ENCODE measurements around the gene OR1N1. TPM values are rescaled to one million over a fixed set of nuclear protein-coding genes. Genes with fewer than 3 reads are reported as not detected.

The OR1N1 gene
- total RNA-seq, 3 donors from 2014 or later: not detected

GRCh38 chr9:122519376-122519775 lies 7.7 kb downstream of the OR1N1 start:
- no peak for ATAC-seq
- TF ChIP-seq CTCF (IDR thresholded peaks at IDR 0.05): no peak
- DNase-seq: no peak
- H3K9me3 ChIP-seq: no peaks in the 10 kb centered on the region
- intact Hi-C loops (cut with DNase I, micrococcal nuclease): no loop called here
- H3K36me3 ChIP-seq (ENCODE audit: low read depth): no peaks in the 10 kb centered on the region
- H3K4me1 ChIP-seq (ENCODE audit: low read depth): no peaks in the 10 kb centered on the region
- no peak overlapping the region for H3K4me3 ChIP-seq

GRCh38 chr9:122518841-122519240 lies 8.3 kb downstream of the OR1N1 start, which contains the start of gene OR1J4:
Gene OR1J4 (plus strand): TSS chr9:122519141. CDS start chr9:122519141, 0 bp downstream.
- Histone ChIP-seq H3K9me3 (no peaks in the 10 kb centered on the region), H3K4me1 (ENCODE audit: low read depth) (no peaks in the 10 kb centered on the region), H3K36me3 (ENCODE audit: low read depth) (no peaks in the 10 kb centered on the region), H3K4me3 (no peak within 1 kb of the TSS)
- DNase-seq (no peak), ATAC-seq (no peak)
- intact Hi-C loops (cut with DNase I, micrococcal nuclease): no loop called here
- no peak for TF ChIP-seq CTCF (IDR thresholded peaks at IDR 0.05)

DNA sequence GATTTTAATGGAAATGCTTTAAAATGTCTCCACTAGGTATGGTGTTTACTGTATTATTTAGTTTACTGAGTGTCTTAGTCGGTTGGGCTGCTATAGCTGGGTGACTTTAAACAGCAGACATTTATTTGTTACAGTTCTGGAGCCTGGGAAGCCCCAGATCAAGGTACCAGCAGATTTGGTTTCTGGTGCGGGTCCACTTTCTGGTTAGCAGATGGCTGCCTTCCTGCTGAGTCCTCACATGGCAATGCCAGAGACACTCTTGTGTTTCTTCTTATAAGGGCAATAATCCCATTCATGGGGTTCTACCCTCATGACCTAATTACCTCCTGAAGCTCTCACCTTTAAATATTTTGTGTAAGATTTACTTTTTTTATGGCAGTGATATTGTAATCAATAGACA lies 8.9 kb downstream of the OR1N1 start:
- H3K4me3 ChIP-seq: no peak overlapping the region
- intact Hi-C loops (cut with DNase I, micrococcal nuclease): no loop called here
- no peak for TF ChIP-seq CTCF (IDR thresholded peaks at IDR 0.05)
- H3K4me1 ChIP-seq (ENCODE audit: low read depth): no peaks in the 10 kb centered on the region
- DNase-seq: no peak
- H3K9me3 ChIP-seq: no peaks in the 10 kb centered on the region
- H3K36me3 ChIP-seq (ENCODE audit: low read depth): no peaks in the 10 kb centered on the region
- no peak for ATAC-seq

DNA sequence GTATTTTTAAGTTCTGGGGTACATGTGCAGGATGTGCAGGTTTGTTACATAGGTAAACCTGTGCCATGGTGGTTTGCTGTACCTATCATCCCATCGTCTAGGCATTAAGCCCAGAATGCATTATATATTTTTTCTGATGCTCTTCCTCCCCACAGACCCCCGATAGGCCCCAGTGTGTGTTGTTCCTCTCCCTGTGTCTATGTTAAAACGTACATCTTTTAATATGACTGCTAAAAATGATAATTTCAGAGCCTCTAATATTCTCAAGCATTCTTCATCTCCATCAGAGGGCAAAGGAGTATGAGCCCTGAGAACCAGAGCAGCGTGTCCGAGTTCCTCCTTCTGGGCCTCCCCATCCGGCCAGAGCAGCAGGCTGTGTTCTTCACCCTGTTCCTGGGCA lies 16.6 kb downstream of the OR1N1 start, which contains the start of gene OR1J2:
Gene OR1J2, plus strand, starts transcription at position 301 of the 400 bp plus-strand sequence. Its CDS starts 0 bp downstream, at position 301.
- ATAC-seq (no peak), DNase-seq (no peak)
- Histone ChIP-seq H3K9me3 (no peaks in the 10 kb centered on the region), H3K36me3 (ENCODE audit: low read depth) (no peaks in the 10 kb centered on the region), H3K4me1 (ENCODE audit: low read depth) (no peaks in the 10 kb centered on the region), H3K4me3 (no peak within 1 kb of the TSS)
- intact Hi-C loops (cut with DNase I, micrococcal nuclease): no loop called here
- TF ChIP-seq CTCF (IDR thresholded peaks at IDR 0.05): no peak

DNA sequence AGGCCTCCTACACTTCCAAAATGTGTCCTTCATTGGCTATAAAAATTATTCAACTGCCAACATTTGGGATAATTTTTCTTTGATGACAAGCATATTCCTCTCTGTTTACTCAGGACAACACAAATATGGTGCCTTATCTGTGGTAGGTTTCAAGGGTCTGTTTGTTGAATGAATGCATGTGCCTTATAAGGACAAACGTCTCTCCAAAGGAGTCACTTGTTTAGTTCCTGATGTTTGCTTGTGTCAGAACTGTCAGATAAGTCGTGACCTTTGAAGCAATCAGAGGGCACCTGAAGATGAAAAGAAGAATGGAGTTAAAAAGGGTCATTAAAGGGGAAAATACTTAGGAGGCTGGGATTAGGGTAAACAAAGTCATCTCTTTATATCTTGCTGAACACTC lies 20.1 kb downstream of the OR1N1 start:
- DNase-seq: no peak
- intact Hi-C loops (cut with DNase I, micrococcal nuclease): no loop called here
- Histone ChIP-seq H3K9me3 (no peaks in the 10 kb centered on the region), H3K36me3 (ENCODE audit: low read depth) (no peaks in the 10 kb centered on the region), H3K4me1 (ENCODE audit: low read depth) (no peaks in the 10 kb centered on the region), H3K4me3 (no peak overlapping the region)
- no peak for ATAC-seq
- TF ChIP-seq CTCF (IDR thresholded peaks at IDR 0.05): no peak

- no peaks in the 10 kb centered on the region for H3K4me1 ChIP-seq (ENCODE audit: low read depth)
- TF ChIP-seq CTCF (IDR thresholded peaks at IDR 0.05): peak; percentile 79
- no peak overlapping the region for H3K4me3 ChIP-seq
- ATAC-seq (peak; percentile 55), DNase-seq (peak in 1 of 3 donors; percentile 14)
- no peaks in the 10 kb centered on the region for H3K36me3 ChIP-seq (ENCODE audit: low read depth)
- no peaks in the 10 kb centered on the region for H3K9me3 ChIP-seq
- intact Hi-C loops (cut with DNase I, micrococcal nuclease): loop anchor here in 1 of 2 donors (10.0 kb wide), 1 partner anchor 276 kb away; no protein-coding TSS in a partner anchor
Observed at GRCh38 chr9:122498883-122499288, 28.2 kb downstream of the OR1N1 start.

Measured in mucosa of descending colon (tissue), 3 donors.